ENCODE data around the gene GSTO2. TPM values are rescaled to one million over a fixed set of nuclear protein-coding genes. Genes with fewer than 3 reads are reported as not detected.

GSTO2 gene
- total RNA-seq, 3 donors from 2014 or later: 5.4 to 19.7 (median 18.3) TPM

DNA sequence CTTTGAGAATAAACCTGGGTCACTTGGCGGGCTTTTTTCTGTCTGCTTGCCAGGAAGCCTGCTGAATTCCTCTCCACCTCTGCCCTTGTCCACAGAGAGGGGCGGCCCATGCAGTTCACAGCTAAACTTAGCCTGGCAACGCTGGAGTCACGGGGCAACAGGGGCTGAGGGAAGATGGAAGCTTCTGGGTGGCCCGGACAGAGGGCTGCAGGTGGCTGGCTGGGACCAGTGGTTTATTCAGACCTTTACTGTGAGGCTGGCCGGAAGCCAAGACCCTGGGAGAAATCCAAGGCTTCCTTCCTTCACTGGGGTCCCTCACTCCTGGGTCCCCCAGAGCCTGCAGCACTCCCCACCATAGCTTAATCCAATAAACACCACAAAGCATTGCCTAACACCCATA, 52.2 kb downstream of the GSTO2 start:
- Histone ChIP-seq H3K4me3 (no peak overlapping the region), H3K36me3 (ENCODE audit: low read depth) (no peaks in the 10 kb centered on the region), H3K9me3 (no peaks in the 10 kb centered on the region), H3K4me1 (ENCODE audit: low read depth) (peaks cover 9% of the 10 kb centered on the region)
- TF ChIP-seq, protein P1, sequence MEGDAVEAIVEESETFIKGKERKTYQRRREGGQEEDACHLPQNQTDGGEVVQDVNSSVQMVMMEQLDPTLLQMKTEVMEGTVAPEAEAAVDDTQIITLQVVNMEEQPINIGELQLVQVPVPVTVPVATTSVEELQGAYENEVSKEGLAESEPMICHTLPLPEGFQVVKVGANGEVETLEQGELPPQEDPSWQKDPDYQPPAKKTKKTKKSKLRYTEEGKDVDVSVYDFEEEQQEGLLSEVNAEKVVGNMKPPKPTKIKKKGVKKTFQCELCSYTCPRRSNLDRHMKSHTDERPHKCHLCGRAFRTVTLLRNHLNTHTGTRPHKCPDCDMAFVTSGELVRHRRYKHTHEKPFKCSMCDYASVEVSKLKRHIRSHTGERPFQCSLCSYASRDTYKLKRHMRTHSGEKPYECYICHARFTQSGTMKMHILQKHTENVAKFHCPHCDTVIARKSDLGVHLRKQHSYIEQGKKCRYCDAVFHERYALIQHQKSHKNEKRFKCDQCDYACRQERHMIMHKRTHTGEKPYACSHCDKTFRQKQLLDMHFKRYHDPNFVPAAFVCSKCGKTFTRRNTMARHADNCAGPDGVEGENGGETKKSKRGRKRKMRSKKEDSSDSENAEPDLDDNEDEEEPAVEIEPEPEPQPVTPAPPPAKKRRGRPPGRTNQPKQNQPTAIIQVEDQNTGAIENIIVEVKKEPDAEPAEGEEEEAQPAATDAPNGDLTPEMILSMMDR (IDR thresholded peaks at IDR 0.05): no peak
- intact Hi-C loops (cut with DNase I, micrococcal nuclease): no loop called here
- ATAC-seq (no peak), DNase-seq (peak in 1 of 3 donors; percentile 27)

DNA sequence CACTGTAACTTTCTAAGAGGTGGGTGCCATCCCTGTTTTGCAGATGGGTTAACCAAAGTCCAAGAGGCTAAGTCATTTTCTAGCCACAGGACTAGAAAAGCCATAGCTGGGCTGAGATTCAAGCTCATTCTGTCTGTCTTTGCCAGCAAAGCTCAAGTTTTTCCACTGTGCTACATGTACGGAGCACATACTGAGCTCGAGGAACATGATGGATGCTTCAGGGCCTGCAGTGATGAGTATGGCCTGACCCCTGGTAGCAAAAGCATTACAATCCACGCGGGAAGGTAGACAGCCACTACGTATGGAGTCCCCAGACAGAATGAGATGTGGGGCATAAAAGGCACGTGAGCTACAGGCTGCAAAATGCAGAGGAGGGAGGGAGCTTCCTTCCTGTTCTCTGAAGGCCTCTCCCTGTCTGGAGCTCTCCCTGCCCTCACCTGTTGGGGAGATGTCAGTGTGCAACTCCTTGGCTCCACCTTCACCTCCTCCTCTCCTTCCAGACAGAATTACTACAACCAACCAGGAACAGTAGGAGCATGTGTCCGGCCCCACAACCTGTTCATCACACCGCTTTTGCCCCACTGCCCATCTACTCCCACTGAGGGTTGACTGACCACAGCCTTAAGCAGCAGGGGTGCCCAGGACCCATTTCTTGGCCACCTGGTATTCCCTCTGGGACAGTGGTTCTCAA, 52.9 kb downstream of the GSTO2 start:
- Histone ChIP-seq H3K36me3 (ENCODE audit: low read depth) (no peaks in the 10 kb centered on the region), H3K4me1 (ENCODE audit: low read depth) (peaks cover 10% of the 10 kb centered on the region), H3K9me3 (no peaks in the 10 kb centered on the region), H3K4me3 (no peak overlapping the region)
- peak; percentile 11 for ATAC-seq
- no peak for DNase-seq
- TF ChIP-seq, protein P1 (IDR thresholded peaks at IDR 0.05): no peak
- intact Hi-C loops (cut with DNase I, micrococcal nuclease): no loop called here

- H3K9me3 ChIP-seq: no peaks in the 10 kb centered on the region
- peaks cover 7% of the 10 kb centered on the region for H3K4me1 ChIP-seq (ENCODE audit: low read depth)
- H3K36me3 ChIP-seq (ENCODE audit: low read depth): no peaks in the 10 kb centered on the region
- no peak overlapping the region for H3K4me3 ChIP-seq
- intact Hi-C loops (cut with DNase I, micrococcal nuclease): no loop called here
- peak; percentile 48 for ATAC-seq
- TF ChIP-seq, protein P1 (IDR thresholded peaks at IDR 0.05): no peak
- DNase-seq: peak in 1 of 3 donors; percentile 63
Observed at GRCh38 chr10:104322416-104322782, 53.4 kb downstream of the GSTO2 start.

DNA sequence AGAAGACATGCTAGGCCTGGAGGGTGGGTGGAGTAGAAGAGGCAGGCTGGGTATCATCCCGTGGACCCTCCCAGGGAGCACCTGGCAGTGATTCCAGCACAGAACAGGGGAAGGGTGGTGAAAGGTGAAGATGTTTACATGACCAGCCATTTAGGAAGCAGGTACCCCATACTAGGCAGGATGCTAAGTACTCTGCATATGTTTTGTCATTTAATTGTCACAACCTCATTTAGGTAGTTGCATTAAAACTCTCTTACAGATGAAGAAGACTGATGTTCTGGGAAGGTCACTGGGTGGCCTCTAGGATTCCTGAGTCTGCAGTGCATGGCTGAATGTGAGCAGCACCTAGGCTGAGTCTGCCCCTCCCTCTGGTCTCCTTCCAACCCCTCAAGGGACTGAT, 54.1 kb downstream of the GSTO2 start:
- TF ChIP-seq, protein P1 (IDR thresholded peaks at IDR 0.05): no peak
- ATAC-seq: no peak
- Histone ChIP-seq H3K4me3 (no peak overlapping the region), H3K9me3 (no peaks in the 10 kb centered on the region), H3K36me3 (ENCODE audit: low read depth) (no peaks in the 10 kb centered on the region), H3K4me1 (ENCODE audit: low read depth) (peaks cover 10% of the 10 kb centered on the region)
- DNase-seq: no peak
- intact Hi-C loops (cut with DNase I, micrococcal nuclease): no loop called here

DNA sequence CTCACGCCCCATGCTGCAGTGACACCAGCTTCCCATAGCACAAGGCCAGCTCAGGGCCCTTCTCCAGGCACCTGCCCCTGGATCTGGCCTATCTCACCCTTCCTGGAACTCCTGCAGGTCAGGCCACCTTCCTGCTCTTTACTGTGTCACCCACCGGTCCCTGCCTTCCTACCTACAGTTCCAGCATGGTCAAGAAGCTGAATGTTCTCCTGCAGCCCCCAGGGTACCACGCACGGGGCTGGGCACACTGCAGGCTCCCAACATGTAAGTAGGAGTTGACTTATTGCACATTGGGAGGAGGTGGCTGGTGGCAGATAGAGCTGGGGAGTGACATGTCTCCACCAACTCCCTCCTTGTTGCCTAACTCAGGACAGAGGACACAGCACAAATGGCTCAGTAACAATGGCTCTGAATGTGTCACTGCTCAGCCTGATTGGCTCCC, 54.8 kb downstream of the GSTO2 start:
- no peak for DNase-seq
- no peaks in the 10 kb centered on the region for H3K36me3 ChIP-seq (ENCODE audit: low read depth)
- no peak for ATAC-seq
- peaks cover 10% of the 10 kb centered on the region for H3K4me1 ChIP-seq (ENCODE audit: low read depth)
- H3K9me3 ChIP-seq: no peaks in the 10 kb centered on the region
- intact Hi-C loops (cut with DNase I, micrococcal nuclease): no loop called here
- TF ChIP-seq, protein P1 (IDR thresholded peaks at IDR 0.05): no peak
- no peak overlapping the region for H3K4me3 ChIP-seq
